ENCODE data around the gene STXBP3.

DNA sequence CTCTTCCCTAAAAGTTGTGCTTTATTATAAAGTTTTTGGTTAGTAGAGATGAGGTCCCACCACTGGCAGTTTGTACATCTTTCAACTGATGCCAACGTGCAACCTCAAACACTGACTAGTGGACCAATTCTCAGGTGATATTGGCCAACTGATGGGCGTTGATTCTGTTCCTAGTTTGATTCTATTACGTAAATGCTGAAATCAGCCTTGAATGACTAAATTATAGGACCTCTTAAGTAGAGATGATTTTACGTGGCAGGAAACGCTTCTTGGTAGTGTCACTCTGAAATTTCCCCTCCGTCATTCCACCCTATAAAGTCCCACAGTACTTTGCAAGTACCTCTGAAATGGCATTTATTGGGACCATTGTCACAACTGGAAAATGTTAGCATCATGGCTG lies 42.5 kb upstream of the STXBP3 start:
- no peak for TF ChIP-seq HNF4A (conservative IDR thresholded peaks at IDR 0.05)
- no peak for TF ChIP-seq CTCF (IDR thresholded peaks at IDR 0.05; ENCODE audit: low read depth, low read length, missing input control)
- TF ChIP-seq, protein P1, sequence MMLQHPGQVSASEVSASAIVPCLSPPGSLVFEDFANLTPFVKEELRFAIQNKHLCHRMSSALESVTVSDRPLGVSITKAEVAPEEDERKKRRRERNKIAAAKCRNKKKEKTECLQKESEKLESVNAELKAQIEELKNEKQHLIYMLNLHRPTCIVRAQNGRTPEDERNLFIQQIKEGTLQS (IDR thresholded peaks at IDR 0.05): no peak
- no peak for TF ChIP-seq GABPA (IDR thresholded peaks at IDR 0.05 in 1 of 2, conservative IDR thresholded peaks at IDR 0.05 in 1 of 2)
- no peak for TF ChIP-seq EGR1 (IDR thresholded peaks at IDR 0.05; ENCODE audit: low read depth in 2 of 2)
- no peak for TF ChIP-seq SP1 (IDR thresholded peaks at IDR 0.05)
- TF ChIP-seq, protein P2, sequence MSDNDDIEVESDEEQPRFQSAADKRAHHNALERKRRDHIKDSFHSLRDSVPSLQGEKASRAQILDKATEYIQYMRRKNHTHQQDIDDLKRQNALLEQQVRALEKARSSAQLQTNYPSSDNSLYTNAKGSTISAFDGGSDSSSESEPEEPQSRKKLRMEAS (IDR thresholded peaks at IDR 0.05): no peak

All from liver (tissue), 3 donors.